ENCODE results near the gene MED14. TPM values are rescaled to one million over a fixed set of nuclear protein-coding genes. Genes with fewer than 3 reads are reported as not detected.
"Not testable (repeated sequence)": the region's sequence is repeated elsewhere in the genome, so short reads cannot be mapped to it uniquely, and the experiment has no call there.

MED14 gene
- 31.0 TPM for polyA plus RNA-seq (2013, experiment 1 of 2)
- polyA plus RNA-seq (2013, experiment 2 of 2) = 29.9 TPM

DNA sequence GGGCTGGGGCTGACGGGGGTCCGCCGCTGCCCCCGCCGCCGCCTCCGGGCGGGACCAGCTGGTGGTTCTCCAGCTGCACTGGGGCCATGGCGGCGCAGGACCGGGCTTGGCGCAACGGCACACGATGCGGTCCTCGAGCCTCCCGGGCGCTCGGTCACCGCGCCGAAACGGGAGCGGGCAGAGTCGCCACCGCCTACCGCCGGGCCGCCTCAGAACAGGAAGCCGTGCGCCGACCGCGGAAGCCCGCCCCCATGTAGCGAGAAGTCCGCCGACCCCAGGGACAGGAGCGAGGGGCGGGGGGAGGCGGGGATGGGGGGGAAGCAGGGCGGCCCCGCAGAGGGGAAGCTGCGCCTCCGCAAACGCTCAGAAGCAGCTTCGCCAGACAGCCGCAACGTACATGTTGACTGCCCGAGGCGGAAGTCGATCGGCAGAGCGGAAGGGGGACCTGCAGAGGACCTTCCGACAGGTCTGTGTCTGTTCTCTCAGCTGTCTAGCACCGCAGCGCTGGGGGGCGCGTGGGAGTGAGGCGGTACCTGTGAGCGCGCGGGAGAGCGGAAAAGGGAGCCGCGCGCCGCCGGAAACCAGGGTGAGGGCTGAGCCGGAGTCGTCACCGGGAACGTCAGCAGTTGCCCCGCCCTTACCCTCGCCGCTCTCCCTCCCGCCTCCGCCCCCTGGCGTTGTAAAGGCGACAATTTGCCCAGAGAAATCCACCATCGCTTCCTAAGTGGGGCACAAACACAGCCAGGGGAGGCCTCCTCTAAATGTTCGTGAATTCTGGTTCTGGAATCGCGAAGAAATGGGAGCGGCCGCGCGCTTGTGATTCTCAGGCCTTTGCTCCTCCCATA is at the start of gene MED14:
TSS of gene MED14 (minus strand) at position 218 of the 845 bp plus-strand sequence. CDS start at position 88, 130 bp downstream.
- Histone ChIP-seq H3K9me3 (ENCODE audit: control insufficient read depth, low read length) (no peaks in the 10 kb centered on the region), H3K27ac (ENCODE audit: low read depth, low read length, severe bottlenecking) (peak within 1 kb of the TSS; percentile 91)
- WGBS, 2 experiments (ENCODE audit: insufficient coverage in 2 of 2) = 0% methylated on average over 4 to 15 of the region's 88 CpGs

DNA sequence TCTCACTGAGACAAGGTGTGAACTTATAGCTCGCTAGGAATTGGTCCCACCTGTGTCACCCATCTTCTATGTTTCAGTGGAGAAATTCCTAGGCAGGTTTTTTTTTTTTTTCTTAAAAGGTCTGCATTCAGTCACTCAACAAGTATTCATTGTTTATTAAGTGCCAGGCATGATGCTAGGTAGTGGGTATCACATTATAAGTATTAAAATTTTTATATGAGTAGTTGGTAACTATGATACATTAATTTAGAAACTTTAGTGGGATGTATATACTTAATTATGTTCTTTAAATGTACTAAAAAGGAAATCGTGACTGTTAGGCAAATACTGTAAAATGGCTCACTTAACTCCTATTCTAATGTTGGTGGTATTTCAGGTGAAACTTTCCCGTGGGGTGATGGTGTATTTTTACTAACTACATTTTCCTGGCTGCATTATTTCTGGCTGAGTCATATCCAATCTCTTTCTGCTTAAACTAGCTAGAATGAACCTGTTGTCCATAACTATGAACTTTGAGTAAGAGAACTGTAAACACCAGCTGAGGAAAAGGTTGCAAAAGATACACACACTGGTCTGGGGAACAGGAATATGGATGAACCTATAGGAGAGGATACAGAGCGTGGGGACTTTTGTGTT is 49.3 kb upstream of the MED14 start:
- no CpG with 5 or more reads among the region's 4 CpGs for WGBS, 2 experiments (ENCODE audit: insufficient coverage in 2 of 2)
- H3K4me3 ChIP-seq (ENCODE audit: extremely low read depth, insufficient read depth, low read length, poor library complexity, severe bottlenecking) = no peak overlapping the region
- no peaks in the 10 kb centered on the region for H3K4me1 ChIP-seq (ENCODE audit: control insufficient read depth, insufficient read depth, low read length, poor library complexity, severe bottlenecking)
- no peaks in the 10 kb centered on the region for H3K36me3 ChIP-seq (ENCODE audit: control insufficient read depth, insufficient read depth, low read length)
- no peaks in the 10 kb centered on the region for H3K9me3 ChIP-seq (ENCODE audit: control insufficient read depth, low read length)
- H3K27ac ChIP-seq (ENCODE audit: low read depth, low read length, severe bottlenecking) = no peak overlapping the region

More for the DNA sequence above, at the start of gene MED14:
- Histone ChIP-seq H3K36me3 (ENCODE audit: control insufficient read depth, insufficient read depth, low read length) (no peaks in the 10 kb centered on the region), H3K4me1 (ENCODE audit: control insufficient read depth, insufficient read depth, low read length, poor library complexity, severe bottlenecking) (peaks cover 5% of the 10 kb centered on the region), H3K4me3 (ENCODE audit: extremely low read depth, insufficient read depth, low read length, poor library complexity, severe bottlenecking) (peak within 1 kb of the TSS; percentile 58)

DNA sequence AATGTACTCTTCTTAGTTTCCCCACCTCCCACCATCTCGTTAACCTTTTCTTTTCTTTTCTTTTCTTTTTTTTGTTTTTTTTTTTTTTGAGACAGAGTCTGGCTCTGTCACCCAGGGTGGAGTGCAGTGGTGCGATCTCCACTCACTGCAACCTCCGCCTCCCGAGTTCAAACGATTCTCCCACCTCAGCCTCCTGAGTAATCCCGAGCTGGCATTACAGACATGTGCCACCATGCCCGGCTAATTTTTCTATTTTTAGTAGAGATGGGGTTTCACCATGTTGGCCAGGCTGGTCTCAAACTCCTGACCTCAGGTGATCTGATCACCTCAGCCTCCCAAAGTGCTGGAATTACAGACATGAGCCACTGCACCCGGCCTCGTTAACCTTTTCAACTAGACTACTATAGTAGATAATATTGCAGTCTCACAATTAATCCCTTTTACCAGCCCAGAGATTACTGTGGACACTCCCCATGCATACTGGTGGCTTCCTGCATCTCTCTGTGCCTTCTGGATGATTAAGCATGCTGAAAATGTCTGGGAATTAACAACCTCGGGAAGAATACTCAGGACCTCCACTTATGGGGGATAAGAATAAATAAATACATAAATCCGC is 47.4 kb upstream of the MED14 start:
- WGBS, 2 experiments (ENCODE audit: insufficient coverage in 2 of 2) = no CpG with 5 or more reads among the region's 11 CpGs
- not testable (repeated sequence) for H3K9me3 ChIP-seq (ENCODE audit: control insufficient read depth, low read length)

DNA sequence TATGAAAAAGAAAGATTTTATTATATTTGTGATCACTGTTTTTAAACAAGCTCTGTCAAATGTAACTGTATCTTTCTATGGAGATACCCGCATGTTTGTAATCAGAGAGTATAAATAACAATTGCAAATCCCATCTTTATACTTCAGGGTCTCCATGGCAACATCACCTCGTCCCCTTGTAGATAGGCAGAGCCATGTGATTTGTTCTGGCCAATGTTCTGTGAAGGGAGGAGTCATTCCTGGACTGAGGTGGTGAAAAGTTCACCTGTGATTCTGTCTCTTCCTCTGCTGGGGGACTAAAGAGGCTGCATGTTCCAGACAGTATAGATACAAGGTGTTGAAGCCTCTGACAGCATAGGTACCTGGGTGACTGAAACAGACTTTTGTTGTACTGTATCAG is 45.6 kb upstream of the MED14 start:
- no peak overlapping the region for H3K4me3 ChIP-seq (ENCODE audit: extremely low read depth, insufficient read depth, low read length, poor library complexity, severe bottlenecking)
- no peaks in the 10 kb centered on the region for H3K36me3 ChIP-seq (ENCODE audit: control insufficient read depth, insufficient read depth, low read length)
- no peaks in the 10 kb centered on the region for H3K9me3 ChIP-seq (ENCODE audit: control insufficient read depth, low read length)
- H3K4me1 ChIP-seq (ENCODE audit: control insufficient read depth, insufficient read depth, low read length, poor library complexity, severe bottlenecking) = no peaks in the 10 kb centered on the region
- WGBS, 2 experiments (ENCODE audit: insufficient coverage in 2 of 2) = no CpG with 5 or more reads among the region's 2 CpGs
- H3K27ac ChIP-seq (ENCODE audit: low read depth, low read length, severe bottlenecking) = no peak overlapping the region

More for the DNA sequence above, 47.4 kb upstream of the MED14 start:
- H3K27ac ChIP-seq (ENCODE audit: low read depth, low read length, severe bottlenecking); H3K36me3 ChIP-seq (ENCODE audit: control insufficient read depth, insufficient read depth, low read length); H3K4me3 ChIP-seq (ENCODE audit: extremely low read depth, insufficient read depth, low read length, poor library complexity, severe bottlenecking); H3K4me1 ChIP-seq (ENCODE audit: control insufficient read depth, insufficient read depth, low read length, poor library complexity, severe bottlenecking): not testable (repeated sequence)

DNA sequence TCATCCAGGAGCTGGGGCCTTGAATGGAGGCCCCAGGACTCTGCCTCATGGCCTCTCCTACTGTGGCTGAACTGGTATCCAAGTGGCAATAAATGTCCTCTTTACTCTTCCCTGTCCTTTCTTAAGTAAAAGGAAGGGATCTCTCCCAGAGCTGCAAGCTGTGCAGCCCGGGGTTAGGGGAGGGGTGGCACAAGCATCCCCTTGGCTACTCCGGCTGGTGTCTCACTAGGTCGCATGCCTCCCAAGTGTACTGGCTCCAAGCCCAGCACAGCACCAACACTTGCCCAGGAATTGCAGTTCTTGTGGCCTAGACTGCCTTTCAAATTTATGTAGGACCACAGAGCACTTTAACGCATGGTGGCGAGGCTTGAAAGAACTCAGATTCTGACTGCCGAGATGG is 44.7 kb upstream of the MED14 start:
- Histone ChIP-seq H3K27ac (ENCODE audit: low read depth, low read length, severe bottlenecking) (no peak overlapping the region), H3K36me3 (ENCODE audit: control insufficient read depth, insufficient read depth, low read length) (no peaks in the 10 kb centered on the region), H3K4me1 (ENCODE audit: control insufficient read depth, insufficient read depth, low read length, poor library complexity, severe bottlenecking) (no peaks in the 10 kb centered on the region), H3K4me3 (ENCODE audit: extremely low read depth, insufficient read depth, low read length, poor library complexity, severe bottlenecking) (no peak overlapping the region), H3K9me3 (ENCODE audit: control insufficient read depth, low read length) (no peaks in the 10 kb centered on the region)
- 100% methylated on average over 1 to 3 of the region's 6 CpGs for WGBS, 2 experiments (ENCODE audit: insufficient coverage in 2 of 2)

DNA sequence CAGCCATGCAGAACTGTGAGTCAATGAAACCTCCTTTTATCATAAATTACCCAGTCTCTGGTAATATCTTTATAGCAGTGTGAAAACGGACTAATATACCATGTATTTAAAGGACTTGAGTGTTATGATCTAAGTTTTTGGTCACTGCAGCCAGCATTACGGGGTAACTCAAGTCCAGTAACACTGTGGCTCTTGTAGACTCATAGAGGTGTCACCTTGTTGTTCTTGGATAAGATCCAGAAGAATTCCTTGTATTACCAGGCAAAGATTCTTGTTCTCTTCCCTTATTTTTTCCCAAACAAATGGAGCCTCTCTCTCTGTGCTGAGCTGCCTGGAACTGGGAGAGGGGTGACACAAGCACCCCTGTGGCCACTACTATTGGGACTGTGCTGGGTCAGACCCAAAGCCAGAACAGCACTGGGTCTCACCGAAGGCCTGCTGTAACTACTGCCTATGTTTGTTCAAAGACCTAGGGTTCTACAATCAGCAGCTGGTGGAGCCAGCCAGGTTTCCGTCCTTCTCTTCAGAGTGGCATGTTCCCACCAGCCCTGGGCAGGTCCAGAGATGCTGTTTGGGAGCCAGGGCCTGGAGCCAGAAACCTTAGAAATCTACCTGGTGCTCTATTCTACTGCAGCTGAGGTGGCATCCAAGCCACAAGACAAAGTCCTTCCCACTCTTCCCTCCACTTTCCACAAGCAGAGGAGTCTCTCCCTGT is 43.7 kb upstream of the MED14 start:
- H3K36me3 ChIP-seq (ENCODE audit: control insufficient read depth, insufficient read depth, low read length) = no peaks in the 10 kb centered on the region
- 67 to 89% methylated on average over 1 to 3 of the region's 4 CpGs for WGBS, 2 experiments (ENCODE audit: insufficient coverage in 2 of 2)
- no peak overlapping the region for H3K4me3 ChIP-seq (ENCODE audit: extremely low read depth, insufficient read depth, low read length, poor library complexity, severe bottlenecking)
- no peaks in the 10 kb centered on the region for H3K4me1 ChIP-seq (ENCODE audit: control insufficient read depth, insufficient read depth, low read length, poor library complexity, severe bottlenecking)
- H3K9me3 ChIP-seq (ENCODE audit: control insufficient read depth, low read length) = no peaks in the 10 kb centered on the region
- H3K27ac ChIP-seq (ENCODE audit: low read depth, low read length, severe bottlenecking) = no peak overlapping the region

DNA sequence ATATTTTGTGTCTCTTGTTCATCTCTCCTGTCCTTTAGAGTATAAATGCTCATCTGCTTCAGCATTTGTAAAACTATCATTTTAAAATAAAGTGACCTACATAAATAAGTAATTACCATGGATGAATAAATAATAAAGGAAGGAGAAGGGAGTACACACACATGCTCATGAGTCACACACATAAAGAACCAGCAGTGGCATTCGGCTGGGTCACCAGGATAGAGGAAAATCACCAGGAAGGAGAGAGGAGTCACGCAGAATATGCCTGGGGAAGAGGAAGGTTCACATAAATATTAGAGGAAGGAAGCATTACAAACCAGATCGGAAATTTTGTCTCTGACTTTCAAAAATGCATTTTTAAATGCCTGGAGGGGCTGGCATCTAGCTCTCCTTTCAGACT is 38.5 kb upstream of the MED14 start:
- Histone ChIP-seq H3K9me3 (ENCODE audit: control insufficient read depth, low read length) (no peaks in the 10 kb centered on the region), H3K27ac (ENCODE audit: low read depth, low read length, severe bottlenecking) (no peak overlapping the region), H3K4me1 (ENCODE audit: control insufficient read depth, insufficient read depth, low read length, poor library complexity, severe bottlenecking) (peaks cover 4% of the 10 kb centered on the region), H3K36me3 (ENCODE audit: control insufficient read depth, insufficient read depth, low read length) (no peaks in the 10 kb centered on the region), H3K4me3 (ENCODE audit: extremely low read depth, insufficient read depth, low read length, poor library complexity, severe bottlenecking) (no peak overlapping the region)
- no CpG with 5 or more reads among the region's 3 CpGs for WGBS, 2 experiments (ENCODE audit: insufficient coverage in 2 of 2)

DNA sequence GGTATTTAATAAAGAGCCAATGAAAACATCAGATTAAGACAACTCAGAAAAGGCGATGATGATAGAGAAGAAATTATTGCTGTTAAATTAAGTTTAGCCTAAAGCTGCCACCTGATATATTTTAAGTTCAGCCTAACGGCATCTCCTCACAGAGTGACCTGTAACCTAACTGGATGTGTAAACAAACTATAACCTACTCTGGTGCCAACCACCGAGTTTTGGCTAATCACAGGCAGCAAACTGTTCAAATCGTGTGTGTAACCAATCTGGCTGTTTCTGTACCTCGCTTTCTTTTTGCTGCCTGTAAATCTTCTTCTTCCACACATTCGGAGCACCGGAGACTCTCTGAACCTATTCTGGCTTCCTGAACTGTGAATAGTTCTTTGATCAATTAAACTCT is 37.8 kb upstream of the MED14 start:
- H3K36me3 ChIP-seq (ENCODE audit: control insufficient read depth, insufficient read depth, low read length) = no peaks in the 10 kb centered on the region
- no peaks in the 10 kb centered on the region for H3K9me3 ChIP-seq (ENCODE audit: control insufficient read depth, low read length)
- H3K4me1 ChIP-seq (ENCODE audit: control insufficient read depth, insufficient read depth, low read length, poor library complexity, severe bottlenecking) = peaks cover 4% of the 10 kb centered on the region
- no peak overlapping the region for H3K27ac ChIP-seq (ENCODE audit: low read depth, low read length, severe bottlenecking)
- 82 to 94% methylated on average over 2 of the region's 7 CpGs for WGBS, 2 experiments (ENCODE audit: insufficient coverage in 2 of 2)
- no peak overlapping the region for H3K4me3 ChIP-seq (ENCODE audit: extremely low read depth, insufficient read depth, low read length, poor library complexity, severe bottlenecking)

DNA sequence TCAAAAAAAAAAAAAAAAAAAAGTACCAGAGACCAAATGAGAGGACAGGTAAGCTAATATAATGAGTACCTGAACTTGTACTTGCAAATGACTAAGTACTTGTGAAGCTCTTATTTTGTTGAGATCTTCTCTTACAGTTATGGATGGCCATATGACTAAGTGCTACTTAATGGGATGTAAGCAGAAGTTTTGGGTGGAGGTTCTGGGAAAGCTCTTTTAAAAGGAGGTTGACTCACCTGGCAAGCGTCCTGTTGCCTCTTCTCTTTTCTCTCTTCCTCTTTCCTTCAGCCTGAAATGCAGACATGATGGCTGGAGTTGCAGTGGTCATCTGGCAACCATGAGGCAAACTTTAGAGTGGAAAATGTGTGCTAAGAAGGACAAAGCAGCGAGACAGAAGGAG is 36.9 kb upstream of the MED14 start:
- no CpG with 5 or more reads among the region's 2 CpGs for WGBS, 2 experiments (ENCODE audit: insufficient coverage in 2 of 2)
- H3K9me3 ChIP-seq (ENCODE audit: control insufficient read depth, low read length) = no peaks in the 10 kb centered on the region
- no peaks in the 10 kb centered on the region for H3K36me3 ChIP-seq (ENCODE audit: control insufficient read depth, insufficient read depth, low read length)
- no peak overlapping the region for H3K27ac ChIP-seq (ENCODE audit: low read depth, low read length, severe bottlenecking)
- H3K4me3 ChIP-seq (ENCODE audit: extremely low read depth, insufficient read depth, low read length, poor library complexity, severe bottlenecking) = no peak overlapping the region
- H3K4me1 ChIP-seq (ENCODE audit: control insufficient read depth, insufficient read depth, low read length, poor library complexity, severe bottlenecking) = peaks cover 4% of the 10 kb centered on the region

DNA sequence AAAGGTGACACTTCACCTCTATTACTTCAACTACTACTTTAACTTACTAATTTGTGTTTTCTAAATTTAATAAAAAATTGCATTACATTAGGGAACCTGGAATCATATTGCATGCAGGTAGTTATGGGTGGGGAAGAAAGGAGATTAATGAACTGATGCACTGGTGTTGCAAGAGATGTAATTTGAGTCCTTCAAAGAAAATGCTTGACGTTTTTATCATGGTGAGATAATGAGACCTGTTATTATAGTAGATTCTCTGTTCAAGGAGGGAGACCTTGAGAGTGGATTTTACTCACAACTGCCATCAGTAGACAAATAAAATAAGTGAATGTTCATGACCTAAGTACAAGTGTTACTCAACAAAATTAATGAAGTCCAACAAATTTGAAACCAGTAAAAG is 26.4 kb upstream of the MED14 start:
- H3K27ac ChIP-seq (ENCODE audit: low read depth, low read length, severe bottlenecking) = no peak overlapping the region
- no peaks in the 10 kb centered on the region for H3K4me1 ChIP-seq (ENCODE audit: control insufficient read depth, insufficient read depth, low read length, poor library complexity, severe bottlenecking)
- H3K4me3 ChIP-seq (ENCODE audit: extremely low read depth, insufficient read depth, low read length, poor library complexity, severe bottlenecking) = no peak overlapping the region
- WGBS, 2 experiments (ENCODE audit: insufficient coverage in 2 of 2) = no CpG with 5 or more reads among the region's 1 CpG
- H3K36me3 ChIP-seq (ENCODE audit: control insufficient read depth, insufficient read depth, low read length) = no peaks in the 10 kb centered on the region
- no peaks in the 10 kb centered on the region for H3K9me3 ChIP-seq (ENCODE audit: control insufficient read depth, low read length)
